EH (cell line): ENCODE data around the gene KCNRG.
"Not testable (repeated sequence)": the region's sequence is repeated elsewhere in the genome, so short reads cannot be mapped to it uniquely, and the experiment has no call there.

Source experiments
- DNase-seq: peaks from one replicate; pipeline ENCODE4 v3.0.0-alpha.2; 2015; ENCODE audit warnings: low read depth

Gene KCNRG, protein sequence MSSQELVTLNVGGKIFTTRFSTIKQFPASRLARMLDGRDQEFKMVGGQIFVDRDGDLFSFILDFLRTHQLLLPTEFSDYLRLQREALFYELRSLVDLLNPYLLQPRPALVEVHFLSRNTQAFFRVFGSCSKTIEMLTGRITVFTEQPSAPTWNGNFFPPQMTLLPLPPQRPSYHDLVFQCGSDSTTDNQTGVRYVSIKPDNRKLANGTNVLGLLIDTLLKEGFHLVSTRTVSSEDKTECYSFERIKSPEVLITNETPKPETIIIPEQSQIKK

DNA sequence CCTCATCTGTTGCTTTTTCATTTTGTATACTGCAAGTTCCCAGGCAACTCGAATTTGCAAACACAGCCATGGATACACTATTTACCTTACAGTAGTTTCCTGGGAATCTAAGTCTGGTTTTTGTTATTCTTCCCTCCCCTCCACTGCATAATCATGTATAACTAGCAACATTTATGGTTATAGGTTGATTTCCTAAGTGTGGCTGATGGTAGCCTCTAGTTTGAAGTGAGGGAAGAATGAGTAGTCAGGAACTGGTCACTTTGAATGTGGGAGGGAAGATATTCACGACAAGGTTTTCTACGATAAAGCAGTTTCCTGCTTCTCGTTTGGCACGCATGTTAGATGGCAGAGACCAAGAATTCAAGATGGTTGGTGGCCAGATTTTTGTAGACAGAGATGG lies at the start of gene KCNRG:
TSS of gene KCNRG (plus strand) at position 187 of the 400 bp plus-strand sequence. CDS start at position 237, 50 bp downstream.
- DNase-seq: no peak

DNA sequence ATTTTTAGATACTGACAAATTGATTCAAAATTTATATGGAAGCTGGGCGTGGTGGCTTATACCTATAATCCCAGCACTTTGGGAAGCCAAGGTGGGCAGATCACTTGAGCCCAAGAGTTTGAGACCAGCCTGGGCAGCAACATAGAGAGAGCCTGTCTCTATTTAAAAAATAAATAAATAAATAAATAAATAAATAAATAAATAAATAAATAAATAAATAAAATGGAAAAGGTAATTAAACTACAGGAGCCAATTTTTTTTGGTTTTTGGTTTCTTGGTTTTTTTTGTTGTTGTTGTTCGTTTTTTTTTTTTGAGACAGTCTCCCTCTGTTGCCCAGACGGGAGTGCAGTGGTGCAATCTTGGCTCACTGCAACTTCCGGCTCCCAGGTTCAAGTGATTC lies 47.8 kb upstream of the KCNRG start:
- no peak for DNase-seq

DNA sequence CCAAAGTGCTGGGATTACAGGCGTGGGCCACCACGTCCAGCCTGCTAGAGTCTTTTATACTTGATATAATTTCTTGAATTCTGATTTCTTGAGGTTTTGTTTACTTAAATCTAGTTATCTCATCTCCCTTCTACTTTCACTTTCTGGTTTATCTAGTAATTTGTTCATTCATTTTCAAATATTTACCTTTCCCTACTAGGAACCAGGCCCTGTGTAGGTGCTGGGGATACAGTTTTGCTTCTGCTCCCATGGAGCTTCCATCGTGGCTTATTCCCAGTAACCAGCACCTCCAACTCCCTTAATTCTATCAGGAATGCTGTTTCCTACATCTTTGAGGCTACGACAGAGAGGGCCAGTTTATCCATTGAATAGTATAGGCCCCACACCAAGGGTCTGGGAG lies 42.5 kb upstream of the KCNRG start:
- no peak for DNase-seq

DNA sequence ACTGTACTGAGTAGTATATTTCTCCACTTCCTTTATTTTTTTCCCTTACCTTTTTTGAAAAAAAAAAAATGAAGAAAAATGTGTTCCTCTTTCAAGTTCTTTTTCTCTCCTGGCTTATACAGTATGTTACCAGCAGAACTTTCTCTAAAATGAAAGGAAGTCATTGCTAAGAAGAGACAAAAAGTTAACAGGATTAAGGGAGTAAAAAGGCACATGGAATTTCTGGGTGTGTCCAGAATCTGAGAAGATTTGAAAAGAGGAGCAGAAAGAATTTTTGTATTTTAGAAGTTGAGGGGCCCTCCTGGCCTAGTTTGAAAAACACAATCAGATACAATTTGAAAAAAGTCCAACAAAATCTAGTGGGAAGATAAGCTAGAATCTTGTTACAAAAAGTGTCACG lies 39.4 kb upstream of the KCNRG start:
- no peak for DNase-seq

DNA sequence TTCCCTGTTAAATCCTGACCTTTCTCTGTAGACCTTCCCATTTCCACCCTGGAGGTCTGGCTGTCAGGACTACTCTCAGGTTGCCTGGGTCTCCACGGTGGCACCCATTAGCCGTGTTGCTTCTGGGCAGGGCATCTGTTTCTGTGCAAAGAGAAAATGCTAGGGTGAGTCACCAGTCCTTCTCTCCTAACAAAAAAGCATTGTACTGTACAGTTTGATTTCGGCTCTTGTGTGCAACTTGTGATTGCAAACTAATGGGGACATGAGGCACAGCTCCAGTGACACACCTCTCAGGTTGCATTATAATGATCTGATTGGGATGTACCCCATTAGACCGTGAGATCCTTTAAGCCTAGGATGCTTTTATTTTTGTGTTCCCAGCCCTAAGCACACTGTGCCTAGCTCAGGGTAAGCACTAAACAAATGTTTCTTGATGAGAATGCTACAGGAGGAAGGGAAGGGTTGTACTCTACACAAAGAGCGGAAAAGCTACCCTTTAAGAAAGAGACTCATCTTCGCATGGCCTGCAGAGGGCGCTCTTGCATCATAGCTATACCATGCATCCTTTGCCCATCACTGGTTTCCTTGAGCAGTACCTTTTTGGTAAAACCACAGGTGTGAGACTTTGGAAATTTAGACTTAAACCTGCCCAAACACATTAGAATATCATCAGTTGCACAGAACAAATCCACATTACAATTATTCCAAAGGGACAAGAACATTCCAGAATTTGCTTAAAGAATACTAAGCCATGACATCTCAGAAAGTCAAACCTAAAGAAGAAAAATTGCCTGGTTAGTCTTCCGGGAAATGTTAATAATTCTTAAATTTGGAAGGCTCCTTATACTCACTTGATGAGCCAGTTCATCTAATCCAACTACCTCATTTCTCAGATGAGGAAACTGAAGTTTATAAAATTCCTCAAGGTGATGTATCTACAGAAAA lies 38.7 kb upstream of the KCNRG start:
- DNase-seq: peak; percentile 73

DNA sequence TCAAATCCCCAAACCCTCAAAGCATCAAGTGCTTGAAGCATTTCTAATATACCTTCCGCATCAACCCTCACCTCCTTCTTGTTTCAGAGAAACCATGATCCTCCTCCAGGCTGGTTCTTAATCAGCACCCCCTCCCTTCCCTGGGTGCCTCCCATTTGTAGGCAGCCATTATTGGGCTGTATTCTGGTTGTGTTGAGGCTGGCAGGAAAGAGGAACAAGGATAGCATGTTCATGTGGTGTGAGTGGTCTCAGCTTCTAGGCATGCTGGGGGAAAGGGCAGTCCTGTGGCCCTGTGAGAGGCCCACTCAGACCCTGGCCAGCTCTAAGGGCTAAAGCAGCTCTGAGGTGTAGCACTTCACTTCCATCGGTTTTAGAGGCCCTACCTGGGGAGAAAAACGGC lies 37.3 kb upstream of the KCNRG start:
- DNase-seq: no peak

DNA sequence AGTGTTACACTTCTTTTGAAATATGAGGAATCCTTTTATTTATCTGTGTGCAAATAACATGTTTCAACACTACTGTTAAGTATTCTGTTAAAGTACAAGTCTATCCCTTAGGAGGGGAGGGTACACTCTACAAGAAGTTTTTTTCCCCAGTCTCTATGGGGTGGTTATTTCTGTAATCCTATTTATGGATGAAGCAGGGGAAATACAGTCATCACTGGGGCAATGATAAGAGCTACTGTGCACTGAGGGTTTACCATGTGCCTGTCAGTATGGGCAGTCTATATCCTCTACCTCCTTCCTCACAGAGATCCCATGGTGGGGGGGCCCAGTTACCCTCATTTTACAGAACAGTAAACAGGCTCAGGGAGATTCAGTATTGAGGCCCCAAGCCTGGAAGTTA lies 35.0 kb upstream of the KCNRG start:
- no peak for DNase-seq

DNA sequence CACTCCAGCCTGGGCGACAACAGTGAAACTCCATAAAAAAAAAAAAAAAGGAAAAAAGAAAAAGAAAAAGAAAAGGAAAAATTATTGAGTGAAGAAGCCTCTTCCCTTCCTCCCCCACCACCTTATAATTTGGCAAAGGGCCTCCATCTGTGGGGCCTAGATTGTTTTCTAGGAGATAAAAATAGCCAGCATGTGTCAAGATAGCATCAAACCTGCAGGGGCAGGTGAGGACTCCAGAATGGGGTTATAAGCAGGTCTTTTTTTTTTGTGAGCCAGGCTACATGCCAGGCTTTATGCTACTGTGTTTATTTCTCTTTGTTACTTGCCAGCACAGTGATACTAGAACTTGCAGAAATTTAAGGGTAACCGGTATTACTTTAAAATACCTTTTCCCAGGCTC lies 30.1 kb upstream of the KCNRG start:
- no peak for DNase-seq

DNA sequence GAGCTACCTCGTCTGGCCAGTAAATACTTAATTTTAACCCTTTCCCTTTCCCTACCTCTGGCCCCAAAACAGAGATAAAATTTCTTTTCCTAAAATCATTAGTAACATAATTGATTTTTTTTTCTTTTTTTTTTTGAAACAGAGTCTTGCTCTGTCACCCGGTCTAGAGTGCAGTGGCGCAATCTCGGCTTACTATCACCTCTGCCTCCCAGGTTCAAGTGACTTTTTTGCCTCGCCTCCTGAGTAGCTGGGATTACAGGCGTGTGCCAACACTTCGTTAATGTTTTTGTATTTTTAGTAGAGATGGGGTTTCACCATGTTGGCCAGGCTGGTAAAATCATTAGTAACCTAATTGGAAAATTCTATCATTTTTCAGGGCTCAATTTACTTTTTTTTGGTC lies 28.8 kb upstream of the KCNRG start:
- no peak for DNase-seq

DNA sequence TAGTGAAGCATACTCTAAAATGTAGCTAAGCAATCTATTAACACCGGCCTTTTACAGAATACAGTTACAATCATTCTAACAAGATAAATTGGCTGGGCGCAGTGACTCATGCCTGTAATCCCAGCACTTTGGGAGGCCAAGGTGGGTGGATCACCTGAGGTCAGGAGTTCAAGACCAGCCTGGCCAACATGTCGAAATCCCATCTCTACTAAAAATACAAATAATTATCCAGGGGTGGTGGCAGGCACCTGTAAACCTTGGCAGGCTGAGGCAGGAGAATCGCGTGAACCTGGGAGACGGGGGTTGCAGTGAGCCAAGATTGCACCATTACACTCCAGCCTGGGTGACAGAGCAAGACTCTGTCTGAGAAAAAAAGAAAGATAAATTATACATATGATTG lies 24.6 kb upstream of the KCNRG start:
- DNase-seq: not testable (repeated sequence)

DNA sequence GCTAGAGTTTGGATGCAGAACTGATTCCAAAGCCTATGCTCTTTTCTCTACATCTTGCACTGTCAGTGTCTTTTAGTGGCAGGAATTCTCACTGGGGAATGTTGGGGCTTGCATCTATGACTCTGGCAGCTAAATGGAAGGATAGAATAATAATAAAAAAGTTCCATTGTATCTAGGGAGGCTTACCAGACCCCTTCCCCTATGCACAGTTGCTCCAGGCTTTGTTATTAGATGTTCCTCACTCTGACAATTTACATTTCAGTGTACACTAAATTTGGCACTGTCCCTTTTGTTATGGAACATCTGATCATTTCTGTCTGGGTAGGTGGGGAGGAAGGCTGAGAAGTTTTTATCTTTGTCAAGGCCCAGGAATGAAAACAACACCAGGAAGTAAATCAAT lies 22.1 kb upstream of the KCNRG start:
- DNase-seq: no peak

DNA sequence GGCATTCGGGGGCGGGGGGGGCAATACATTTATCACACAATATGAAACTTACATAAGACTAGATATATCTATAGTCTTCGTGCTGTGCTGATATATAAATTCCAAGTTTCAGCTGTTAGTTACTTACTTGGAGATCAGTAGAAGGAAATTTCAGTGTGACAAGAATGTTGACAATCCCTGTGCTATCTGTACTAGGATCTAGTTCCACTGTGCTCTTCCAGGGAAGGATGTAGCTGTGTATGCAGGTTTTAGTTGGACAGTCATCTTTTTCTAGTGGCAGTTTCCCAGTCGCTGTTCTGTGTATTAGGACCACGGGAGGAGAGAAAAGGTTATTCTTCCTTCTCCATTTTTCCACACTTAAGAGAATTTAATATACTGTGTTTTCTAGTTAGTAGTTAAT lies 21.6 kb upstream of the KCNRG start:
- no peak for DNase-seq

DNA sequence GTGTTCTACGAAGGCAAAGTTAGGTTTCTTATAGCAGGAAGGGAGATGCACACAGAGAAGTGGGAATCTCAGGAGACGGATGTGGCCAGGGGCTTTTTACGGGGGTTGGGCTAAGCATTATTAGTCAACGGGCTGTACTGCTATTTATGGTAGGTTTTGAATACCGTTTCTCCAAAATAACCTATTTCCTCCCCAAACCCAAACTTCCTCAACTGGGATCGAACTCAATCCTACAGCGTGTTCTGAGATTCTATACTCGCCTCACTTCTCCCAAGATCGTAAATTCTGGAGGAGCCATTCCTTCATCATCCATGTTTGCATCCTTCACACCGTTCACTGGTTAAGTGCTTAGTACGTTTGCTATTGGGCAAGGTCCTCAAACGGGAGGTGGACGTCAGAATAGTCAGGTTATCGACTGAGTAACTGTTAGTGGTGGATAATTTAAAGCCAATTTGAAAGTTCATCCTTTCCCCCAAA lies 19.6 kb upstream of the KCNRG start:
- peak; percentile 12 for DNase-seq

DNA sequence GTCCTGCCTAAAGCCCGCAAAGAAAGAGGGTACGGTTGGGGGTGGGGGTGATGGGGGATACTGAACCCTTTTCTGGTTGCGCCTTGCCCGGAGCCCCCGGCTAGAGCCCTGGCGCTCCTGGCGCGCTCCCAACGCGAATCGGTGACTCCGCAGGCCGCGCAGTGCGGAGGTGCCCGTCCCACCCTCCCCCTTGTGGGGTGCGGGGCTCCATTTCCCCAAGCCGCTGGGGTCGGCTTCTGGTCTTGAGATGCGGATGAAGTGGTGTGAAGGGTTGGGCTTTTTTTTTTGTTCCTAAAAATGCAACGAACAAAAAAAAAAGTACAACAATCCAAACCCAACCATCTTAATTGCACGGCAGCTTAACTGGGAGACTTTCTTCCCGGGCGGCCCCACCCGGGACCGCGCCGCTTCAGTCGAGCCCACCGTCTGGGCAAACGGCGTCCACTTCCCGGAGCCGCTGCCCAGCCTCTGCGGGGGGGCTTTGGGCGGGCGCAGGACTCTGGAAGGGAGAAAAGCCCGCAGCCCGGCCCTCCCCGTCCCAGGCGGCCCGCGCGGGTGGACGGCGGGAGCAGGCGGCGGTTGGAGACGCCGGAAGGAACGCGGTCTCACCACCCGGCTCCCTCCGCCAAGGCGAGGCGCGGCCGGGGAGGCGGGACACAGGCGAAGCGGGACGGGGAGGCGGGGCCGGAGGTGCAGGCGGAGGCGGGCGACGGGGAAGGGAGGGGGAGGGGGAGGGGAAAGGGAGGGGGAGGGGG lies 18.9 kb upstream of the KCNRG start:
- peak; percentile 92 for DNase-seq

DNA sequence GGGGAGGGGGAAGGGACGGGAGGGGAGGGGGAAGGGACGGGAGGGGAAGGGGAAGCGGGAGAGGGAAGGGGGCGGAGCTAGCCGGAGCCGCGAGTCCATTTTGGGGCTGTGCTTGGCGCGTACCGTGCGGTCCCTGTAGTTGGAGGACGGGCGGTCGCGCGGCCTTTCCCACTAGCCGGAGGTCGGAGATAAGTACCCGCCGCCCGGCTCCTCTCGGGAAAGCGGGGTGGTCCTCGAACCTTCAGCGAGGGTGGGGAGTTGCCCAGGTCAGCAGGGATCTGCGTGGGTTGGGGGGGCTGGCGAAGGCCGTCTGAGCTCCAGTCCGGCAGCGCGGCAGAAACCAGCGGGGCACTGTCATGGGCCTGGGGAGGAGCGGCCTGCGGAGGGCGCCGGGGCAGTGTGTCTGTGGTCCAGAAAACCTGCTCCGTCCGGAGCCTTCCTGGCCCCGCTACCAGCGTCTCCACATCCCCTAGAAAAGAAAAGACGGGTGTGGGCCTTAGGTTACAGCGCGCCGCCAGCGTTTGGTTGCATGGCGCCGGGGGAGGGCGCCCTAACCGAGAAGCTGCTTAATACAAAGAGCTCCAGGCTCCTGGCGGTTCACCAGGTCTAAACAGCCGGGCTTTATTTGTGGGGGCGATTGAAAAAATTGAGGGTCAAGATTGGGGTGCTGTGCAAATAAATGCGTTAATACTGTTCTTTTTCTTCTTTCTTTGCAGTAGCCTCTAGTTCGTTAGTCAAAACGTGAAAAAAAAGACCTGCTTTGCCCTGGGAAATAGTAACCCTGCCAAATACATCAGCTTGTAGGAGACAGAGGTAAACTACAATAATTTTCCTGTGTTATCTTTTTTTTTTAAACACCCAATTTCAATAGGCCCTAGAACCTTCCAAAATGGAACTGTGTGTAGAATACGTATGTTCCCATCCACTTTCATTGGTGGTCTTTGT lies 18.0 kb upstream of the KCNRG start, which contains the start of gene TRIM13:
TSS of gene TRIM13 (plus strand) at position 92 of the 945 bp plus-strand sequence. CDS start 14,899 bp downstream, outside the sequence.
- DNase-seq: peak; percentile 89

DNA sequence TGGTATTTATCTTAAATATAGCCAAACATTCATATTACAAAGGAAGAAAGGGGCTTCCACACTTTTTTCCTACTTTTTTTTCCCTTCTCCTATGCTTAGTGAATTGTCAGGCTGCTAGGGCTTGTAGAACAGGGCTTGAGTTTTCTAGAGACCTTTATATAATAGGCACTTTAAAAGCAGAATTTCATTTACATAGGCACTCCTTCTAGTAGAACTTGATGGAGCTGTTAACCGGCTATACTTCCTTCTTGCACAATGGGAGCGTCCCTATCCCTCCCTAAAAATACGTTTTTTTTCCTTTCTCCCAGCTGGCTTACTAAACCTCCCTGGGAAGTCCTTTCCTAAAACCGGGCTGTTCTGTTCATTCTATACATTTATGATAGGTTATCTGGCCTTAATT lies 17.3 kb upstream of the KCNRG start:
- DNase-seq: peak; percentile 13

DNA sequence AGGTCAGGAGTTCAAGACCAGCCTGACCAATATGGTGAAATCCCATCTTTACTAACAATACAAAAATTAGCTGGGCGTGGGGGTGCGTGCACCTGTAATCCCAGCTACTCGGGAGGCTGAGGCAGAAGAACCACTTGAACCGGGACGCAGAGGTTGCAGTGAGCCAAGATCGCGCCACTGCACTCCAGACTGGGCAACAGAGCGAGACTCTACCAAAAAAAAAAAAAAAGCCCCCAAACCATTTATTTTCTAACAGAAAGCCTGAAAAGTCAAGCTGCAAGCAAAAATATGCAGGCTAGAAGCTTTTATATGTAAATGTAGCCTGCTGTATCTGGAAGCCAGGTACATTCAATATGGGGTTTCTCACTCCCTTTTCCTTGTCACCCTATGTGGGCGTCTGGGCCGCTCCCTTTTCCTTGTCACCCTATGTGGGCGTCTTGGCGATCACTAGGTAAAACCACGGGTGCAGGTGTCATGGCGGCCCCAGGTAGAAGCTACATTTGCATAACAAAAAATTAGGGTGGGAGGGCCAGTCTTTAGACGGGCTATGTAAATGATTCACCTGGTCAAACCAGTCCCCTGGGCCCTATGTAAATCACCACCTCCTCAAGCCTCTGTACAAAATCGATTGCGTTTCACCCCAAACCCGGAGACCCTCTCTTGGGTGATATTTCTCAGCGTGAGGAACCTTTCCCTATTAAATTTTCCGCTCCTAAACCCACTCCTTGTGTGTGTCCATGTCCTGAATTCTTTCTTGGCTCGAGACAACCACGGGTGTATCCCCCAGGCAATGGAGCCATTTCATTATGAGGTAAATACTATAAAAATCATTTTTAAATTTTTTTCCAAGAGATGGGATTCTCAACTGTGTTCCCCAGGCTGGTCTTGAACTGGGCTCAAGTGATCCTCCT lies 16.3 kb upstream of the KCNRG start:
- no peak for DNase-seq

DNA sequence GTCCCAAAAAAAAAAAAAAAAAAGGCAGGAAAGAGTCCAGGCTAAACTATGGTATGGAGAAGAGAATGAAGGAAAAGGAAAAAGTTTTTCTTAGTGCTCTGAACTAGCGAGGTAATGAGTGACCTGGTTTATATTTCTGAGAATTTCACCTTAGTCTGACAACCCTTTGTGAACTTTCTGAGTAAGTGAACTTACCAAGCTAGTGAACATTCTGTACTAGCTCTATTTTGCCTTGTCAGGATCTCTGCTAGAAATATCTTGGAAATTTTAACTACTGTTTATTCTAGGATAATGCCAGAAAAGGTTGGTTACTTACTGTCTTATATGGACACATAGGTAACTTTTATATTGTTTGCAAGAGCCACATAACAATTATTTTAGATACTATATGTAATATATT lies 14.0 kb upstream of the KCNRG start:
- DNase-seq: no peak

DNA sequence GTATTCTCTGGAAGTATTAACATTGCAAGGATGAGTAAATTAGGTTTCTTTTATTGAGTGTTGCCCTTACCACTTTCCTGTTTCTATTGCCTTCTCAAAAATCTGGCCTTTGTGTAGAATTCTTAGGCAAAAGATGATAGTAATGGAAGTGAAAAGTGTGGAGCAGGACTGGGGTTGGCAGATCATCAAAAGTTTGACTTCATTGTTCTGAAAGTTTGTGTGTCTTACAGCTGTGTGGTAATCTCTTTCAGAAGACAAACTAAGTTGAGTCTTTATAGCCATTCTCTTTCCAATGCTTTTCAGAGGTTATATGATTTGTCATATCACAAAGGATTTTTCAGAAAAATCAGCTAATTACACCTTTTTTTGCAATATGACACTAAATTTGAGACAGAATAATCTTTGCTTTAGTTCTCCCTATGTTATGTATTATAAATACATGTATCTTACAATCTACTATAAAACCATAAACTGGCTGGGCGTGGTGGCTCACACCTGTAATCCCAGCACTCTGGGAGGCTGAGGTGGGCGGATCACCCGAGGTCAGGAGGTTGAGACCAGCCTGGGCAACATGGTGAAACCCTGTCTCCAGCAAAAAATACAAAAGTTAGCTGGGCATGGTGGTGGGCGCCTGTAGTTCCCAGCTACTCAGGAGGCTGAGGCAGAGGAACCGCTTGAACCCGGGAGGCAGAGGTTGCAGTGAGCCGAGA lies 8.7 kb upstream of the KCNRG start:
- DNase-seq: peak; percentile 21
